Psoas muscle (tissue), 8 donors: ENCODE results near the gene ARHGEF16. TPM values are rescaled to one million over a fixed set of nuclear protein-coding genes. Genes with fewer than 3 reads are reported as not detected.

Experiments
- ATAC-seq, 4 donors: fragments of 200-7000 bp; cut with Tn5 transposase; one replicate each; pipeline ENCODE4 v1.9.1; 2020; ENCODE audit warnings: moderate library complexity in 3 of 4, mild to moderate bottlenecking in 2 of 4
- DNase-seq, 2 donors: peaks; one replicate each; pipeline ENCODE4 v3.0.0-alpha.2; 2020
- H3K27ac ChIP-seq: fragments of 200-600 bp; one replicate; pipeline ENCODE4 v1.8.0; 2022
- H3K27me3 ChIP-seq, 3 donors: fragments of 200-600 bp in 1 of 3; one replicate each; pipeline versions ENCODE4 v1.6.1 to v1.8.0; 2013 to 2022; ENCODE audit warnings: low read length in 2 of 3, mild to moderate bottlenecking in 2 of 3, moderate library complexity in 1 of 3; ENCODE audit not compliant: insufficient read depth in 3 of 3
- H3K36me3 ChIP-seq, 2 donors: fragments of 200-600 bp in 1 of 2; one replicate each; pipeline versions ENCODE4 v1.6.1 to v1.8.0; 2013 to 2022; ENCODE audit warnings: low read depth in 1 of 2, mild to moderate bottlenecking in 1 of 2, moderate library complexity in 1 of 2; ENCODE audit not compliant: insufficient read depth in 1 of 2
- H3K4me1 ChIP-seq: fragments of 200-600 bp; one replicate; pipeline ENCODE4 v1.8.0; 2022
- H3K4me3 ChIP-seq: fragments of 200-600 bp; one replicate; pipeline ENCODE4 v1.8.0; 2022; ENCODE audit warnings: mild to moderate bottlenecking
- H3K9me3 ChIP-seq: fragments of 200-600 bp; one replicate; pipeline ENCODE4 v1.8.0; 2022
- WGBS, 3 donors: extraction: QIAGEN DNeasy Blood & Tissue Kit; methylation state at CpG; one replicate each; pipeline versions ENCODE4 v1.1.6 to v1.1.7; 2013; 5-methylcytosine and 5-hydroxymethylcytosine counted together
- intact Hi-C, 2 donors: fragments of 100-400 bp; cut with DNase I; formaldehyde crosslinking; loops; one replicate each; pipeline versions ENCODE4 v1.11.0 to v1.14.2; 2022
- polyA plus RNA-seq, 3 donors: library from polyadenylated mRNA; stranded (reverse); fragments of 200-250 nt; gene quantifications; one replicate each; pipeline ENCODE4 v1.2.3, GENCODE V29; 2013
- total RNA-seq, 4 donors: library from RNA; stranded (reverse); fragmentation: NEBNext Ultra II Directional in 2 of 4; extraction: Animal tissue kit (Norgen Biotek cat#: 25700) in 2 of 4; gene quantifications; one replicate each; pipeline versions ENCODE4 v1.2.1 to v1.2.4, GENCODE V29; 2021 to 2023
- TF ChIP-seq, protein P1 (sequence below): fragments of 200-600 bp; IDR thresholded peaks from one replicate; pipeline ENCODE4 v1.8.0; 2022; ENCODE audit warnings: antibody characterized with exemption
- donor health status: healthy with polysubstance abuse.
- donor health status: DM: no; HTN: no; CAD: no; lungs with moderate emphysema.
- donor health status: Bipolar disorder and iron deficiency.
- donor health status: healthy.
- donor health status: DM: yes; HTN: yes; CAD: no.
- donor health status: DM: no; HTN: no; CAD: no.
- donor health status: DM: no; HTN: no; CAD: no.
- donor health status: DM: yes; HTN: yes; CAD: no.

Gene ARHGEF16
- total and polyA plus RNA-seq, 7 donors = 0.29 to 0.56 (median 0.51) TPM

DNA sequence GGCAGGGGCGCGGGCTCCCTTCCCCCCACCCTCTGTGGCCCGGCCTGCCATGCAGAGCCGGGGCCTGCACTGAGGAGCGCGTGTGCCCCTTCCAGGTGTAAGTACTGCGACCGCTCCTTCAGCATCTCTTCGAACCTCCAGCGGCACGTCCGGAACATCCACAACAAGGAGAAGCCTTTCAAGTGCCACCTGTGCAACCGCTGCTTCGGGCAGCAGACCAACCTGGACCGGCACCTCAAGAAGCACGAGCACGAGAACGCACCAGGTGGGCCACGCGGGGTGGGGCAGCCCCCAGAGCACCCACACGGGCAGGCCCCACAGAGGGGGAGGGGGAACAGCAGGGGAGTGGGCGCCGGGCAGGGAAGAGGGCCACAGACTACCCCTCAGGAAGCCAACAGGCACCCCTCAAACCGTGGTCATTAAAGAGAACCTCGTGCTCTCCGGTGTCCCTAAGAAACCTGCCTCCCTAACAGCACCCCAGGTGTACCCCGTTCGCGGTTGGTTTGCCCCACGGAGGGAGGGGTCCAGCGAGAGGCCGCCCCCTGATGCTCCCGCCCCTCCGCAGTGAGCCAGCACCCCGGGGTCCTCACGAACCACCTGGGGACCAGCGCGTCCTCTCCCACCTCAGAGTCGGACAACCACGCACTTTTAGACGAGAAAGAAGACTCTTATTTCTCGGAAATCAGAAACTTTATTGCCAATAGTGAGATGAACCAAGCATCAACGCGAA lies 28.8 kb upstream of the ARHGEF16 start:
- Histone ChIP-seq H3K27ac (no peak overlapping the region), H3K36me3 (no peaks in the 10 kb centered on the region), H3K4me3 (no peak overlapping the region), H3K9me3 (no peaks in the 10 kb centered on the region), H3K27me3 (peaks cover 0 to 3% (median 3%) of the 10 kb centered on the region in 3 donors), H3K4me1 (no peaks in the 10 kb centered on the region)
- WGBS, 3 donors = 89 to 93% (median 90%) methylated on average over 41 to 44 of the region's 44 CpGs
- intact Hi-C loops = loop anchor here (2.0 to 10.0 kb wide), 4 partner anchors 141 to 1003 kb away; no protein-coding TSS in a partner anchor
- DNase-seq (peak in 1 of 2 donors; percentile 39), ATAC-seq (no peak)
- TF ChIP-seq, protein P1, sequence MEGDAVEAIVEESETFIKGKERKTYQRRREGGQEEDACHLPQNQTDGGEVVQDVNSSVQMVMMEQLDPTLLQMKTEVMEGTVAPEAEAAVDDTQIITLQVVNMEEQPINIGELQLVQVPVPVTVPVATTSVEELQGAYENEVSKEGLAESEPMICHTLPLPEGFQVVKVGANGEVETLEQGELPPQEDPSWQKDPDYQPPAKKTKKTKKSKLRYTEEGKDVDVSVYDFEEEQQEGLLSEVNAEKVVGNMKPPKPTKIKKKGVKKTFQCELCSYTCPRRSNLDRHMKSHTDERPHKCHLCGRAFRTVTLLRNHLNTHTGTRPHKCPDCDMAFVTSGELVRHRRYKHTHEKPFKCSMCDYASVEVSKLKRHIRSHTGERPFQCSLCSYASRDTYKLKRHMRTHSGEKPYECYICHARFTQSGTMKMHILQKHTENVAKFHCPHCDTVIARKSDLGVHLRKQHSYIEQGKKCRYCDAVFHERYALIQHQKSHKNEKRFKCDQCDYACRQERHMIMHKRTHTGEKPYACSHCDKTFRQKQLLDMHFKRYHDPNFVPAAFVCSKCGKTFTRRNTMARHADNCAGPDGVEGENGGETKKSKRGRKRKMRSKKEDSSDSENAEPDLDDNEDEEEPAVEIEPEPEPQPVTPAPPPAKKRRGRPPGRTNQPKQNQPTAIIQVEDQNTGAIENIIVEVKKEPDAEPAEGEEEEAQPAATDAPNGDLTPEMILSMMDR = no peak

DNA sequence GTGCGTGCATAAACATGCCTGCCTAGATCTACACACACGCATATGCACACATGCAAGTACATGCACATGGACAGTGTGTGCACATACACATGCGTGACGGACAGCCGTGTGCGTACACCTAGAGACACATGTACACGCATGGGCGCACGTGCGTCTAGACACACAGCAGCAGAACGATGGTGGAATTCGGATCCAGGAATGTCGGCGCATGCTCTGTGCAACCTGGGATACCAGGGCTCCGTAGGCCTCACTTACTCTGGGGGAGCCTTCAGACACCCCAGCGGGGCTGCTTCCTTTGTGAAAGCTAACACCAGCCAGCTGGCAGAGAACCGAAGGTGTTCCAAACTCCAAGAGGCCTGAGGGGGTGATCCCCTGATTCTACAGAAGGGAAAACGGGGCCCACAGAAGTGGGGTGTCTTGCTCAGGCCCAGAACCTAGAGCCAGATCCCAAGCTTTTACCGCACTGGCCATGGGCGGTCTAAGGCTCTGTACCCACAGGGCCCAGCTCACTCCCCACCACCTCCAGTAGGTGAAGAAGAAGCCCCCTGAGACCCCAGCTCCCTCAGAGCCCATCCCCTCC lies 27.4 kb upstream of the ARHGEF16 start:
- Histone ChIP-seq H3K9me3 (no peaks in the 10 kb centered on the region), H3K27ac (no peak overlapping the region), H3K27me3 (no peaks in the 10 kb centered on the region), H3K4me3 (no peak overlapping the region), H3K36me3 (no peaks in the 10 kb centered on the region), H3K4me1 (no peaks in the 10 kb centered on the region)
- ATAC-seq (no peak), DNase-seq (peak in 1 of 2 donors; percentile 20)
- TF ChIP-seq, protein P1 = no peak
- intact Hi-C loops = loop anchor here (5.0 to 10.0 kb wide), 3 partner anchors 142 to 1005 kb away; no protein-coding TSS in a partner anchor
- 89 to 94% (median 90%) methylated on average over 20 of the region's 20 CpGs for WGBS, 3 donors

DNA sequence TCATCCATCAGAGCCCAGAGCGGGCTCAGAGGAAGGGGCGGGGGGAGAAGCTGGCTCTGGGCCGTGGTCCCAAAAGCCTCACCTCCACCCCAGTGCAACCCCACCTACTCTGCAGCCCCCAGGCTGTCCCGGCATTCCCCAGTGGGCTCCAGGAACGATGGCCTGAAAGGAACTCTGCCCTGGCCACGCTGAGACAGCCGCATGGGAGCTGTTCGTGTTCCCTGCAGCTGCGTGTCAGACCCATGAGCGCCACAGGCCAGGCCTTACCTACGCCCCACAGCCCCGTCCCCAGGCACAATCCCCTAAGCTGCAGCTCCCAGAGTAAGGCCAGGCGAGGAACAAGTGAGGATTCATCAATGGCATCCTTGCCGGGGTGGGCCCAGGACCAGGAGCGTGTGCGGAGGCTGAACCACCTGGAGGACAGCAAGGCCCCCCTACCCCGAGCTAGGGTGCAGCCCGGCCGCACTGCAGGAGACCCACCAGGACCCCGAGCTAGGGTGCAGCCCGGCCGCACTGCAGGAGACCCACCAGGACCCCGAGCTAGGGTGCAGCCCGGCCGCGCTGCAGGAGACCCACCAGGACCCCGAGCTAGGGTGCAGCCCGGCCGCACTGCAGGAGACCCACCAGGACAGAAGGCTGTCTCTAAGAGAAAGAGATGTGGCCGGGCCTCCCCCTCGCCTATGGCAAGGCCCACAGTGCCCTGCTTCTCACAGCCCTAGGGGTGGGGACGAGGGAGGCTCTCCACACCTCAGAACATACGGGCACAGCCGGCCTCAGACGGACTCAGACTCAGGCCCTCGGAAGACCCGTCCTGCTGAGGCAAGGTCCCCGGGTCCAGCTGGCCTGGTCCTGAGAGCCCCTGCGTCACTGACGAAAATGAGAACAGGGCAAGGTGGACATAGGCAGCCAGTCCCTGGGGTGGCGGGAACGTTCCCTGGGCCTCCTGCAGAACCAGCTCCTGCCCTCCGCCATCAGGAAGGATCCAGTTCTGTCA lies 26.5 kb upstream of the ARHGEF16 start:
- no peaks in the 10 kb centered on the region for H3K27me3 ChIP-seq
- H3K36me3 ChIP-seq = no peaks in the 10 kb centered on the region
- H3K4me3 ChIP-seq = no peak overlapping the region
- intact Hi-C loops = loop anchor here (5.0 to 10.0 kb wide), 3 partner anchors 143 to 1006 kb away; no protein-coding TSS in a partner anchor
- H3K4me1 ChIP-seq = no peaks in the 10 kb centered on the region
- TF ChIP-seq, protein P1 = no peak
- WGBS, 3 donors = 89 to 92% (median 91%) methylated on average over 39 to 43 of the region's 43 CpGs
- DNase-seq = peak in 1 of 2 donors; percentile 51
- no peak overlapping the region for H3K27ac ChIP-seq
- no peak for ATAC-seq
- no peaks in the 10 kb centered on the region for H3K9me3 ChIP-seq

DNA sequence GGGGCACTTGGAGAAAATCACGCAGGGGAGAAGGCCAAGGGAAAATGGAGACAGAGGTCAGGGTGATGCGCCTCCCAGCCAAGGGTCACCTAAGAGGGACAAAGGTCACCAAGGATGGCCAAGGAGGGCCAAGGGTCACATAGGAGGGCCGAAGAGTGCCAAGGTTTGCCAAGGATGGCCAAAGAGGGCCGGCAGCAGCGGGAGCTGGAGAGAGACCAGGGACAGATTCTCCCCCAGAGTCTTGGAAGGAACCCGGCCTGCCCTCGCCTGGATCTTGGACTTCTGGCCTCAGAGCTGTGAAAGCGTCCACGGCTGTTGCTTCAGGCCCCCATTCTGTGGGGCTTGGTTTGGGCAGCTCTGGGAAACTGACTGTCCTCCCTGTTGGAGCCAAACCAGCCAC lies 25.6 kb upstream of the ARHGEF16 start:
- 76 to 81% (median 79%) methylated on average over 9 of the region's 9 CpGs for WGBS, 3 donors
- H3K36me3 ChIP-seq = no peaks in the 10 kb centered on the region
- H3K4me1 ChIP-seq = no peaks in the 10 kb centered on the region
- no peak overlapping the region for H3K4me3 ChIP-seq
- H3K27me3 ChIP-seq = peaks cover 0 to 3% (median 1%) of the 10 kb centered on the region in 3 donors
- TF ChIP-seq, protein P1 = no peak
- H3K9me3 ChIP-seq = no peaks in the 10 kb centered on the region
- peak in 1 of 2 donors; percentile 41 for DNase-seq
- H3K27ac ChIP-seq = no peak overlapping the region
- no peak for ATAC-seq
- intact Hi-C loops = loop anchor here (5.0 to 10.0 kb wide), 3 partner anchors 144 to 1007 kb away; no protein-coding TSS in a partner anchor
